HG02759 (cell line): ENCODE data around the gene PPCS.
"Not testable (repeated sequence)": the region's sequence is repeated elsewhere in the genome, so short reads cannot be mapped to it uniquely, and the experiment has no call there.

Experiments used
- ATAC-seq: cut with Tn5 transposase; IDR thresholded peaks from one replicate; pipeline ENCODE4 v1.9.1; 2021; ENCODE audit warnings: mild to moderate bottlenecking, moderate library complexity; ENCODE audit not compliant: unreplicated experiment

PPCS gene

DNA sequence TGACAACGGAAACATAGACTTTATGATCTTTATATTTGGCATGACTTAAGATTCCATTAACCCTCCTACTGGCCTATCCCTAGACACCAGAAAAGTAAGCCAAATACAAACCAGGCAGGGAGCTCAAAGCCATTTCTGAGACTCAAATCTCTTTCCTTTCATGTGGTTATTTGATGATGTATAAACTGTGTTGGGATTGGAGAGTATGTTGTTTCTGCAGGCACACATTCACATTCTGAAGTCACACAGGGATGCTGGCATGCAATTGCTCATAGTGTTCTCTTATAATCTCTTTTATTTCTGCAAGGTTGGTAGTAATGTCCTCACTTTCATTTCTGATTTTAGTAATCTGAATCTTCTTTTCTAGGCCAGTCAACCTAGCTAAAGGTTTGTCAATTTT, 6.3 kb upstream of the PPCS start:
- ATAC-seq, result no peak

DNA sequence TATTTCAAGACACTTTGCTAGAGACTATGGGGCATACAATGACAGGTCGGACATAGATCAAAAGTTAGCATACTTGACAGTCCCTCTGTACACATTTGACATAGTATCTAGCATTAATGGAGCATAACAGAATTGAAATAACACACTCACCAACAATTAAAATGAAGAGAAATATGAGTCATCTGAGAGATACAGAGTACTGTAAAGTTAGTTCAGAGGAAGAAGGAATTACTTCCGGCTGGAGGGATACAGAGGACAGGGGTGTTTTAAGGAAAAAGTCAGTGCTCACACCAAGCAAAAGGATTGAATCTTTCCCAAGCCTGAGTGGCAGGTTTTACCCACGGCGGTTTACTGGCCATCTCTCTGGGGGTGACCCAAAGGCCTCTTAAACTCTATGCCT, 3.0 kb upstream of the PPCS start:
- no peak for ATAC-seq

DNA sequence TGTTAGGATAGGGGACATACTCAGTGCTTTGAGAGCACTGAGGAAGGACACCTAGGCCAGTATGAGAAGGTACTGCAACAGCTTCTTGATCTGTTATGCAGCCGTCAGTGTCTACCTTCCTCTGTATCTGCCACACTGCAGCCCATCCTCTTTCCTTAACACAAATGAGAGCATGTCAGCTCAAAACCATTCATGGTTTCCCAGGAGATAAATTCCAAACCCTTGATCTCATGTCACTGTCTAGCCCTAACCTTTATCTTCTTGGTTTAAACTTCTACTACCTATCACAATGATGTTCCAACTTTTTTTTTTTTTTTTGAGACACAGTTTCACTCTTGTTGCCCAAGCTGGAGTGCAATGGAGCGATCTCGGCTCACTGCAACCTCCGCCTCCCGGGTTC, 1.9 kb upstream of the PPCS start:
- ATAC-seq, result no peak

DNA sequence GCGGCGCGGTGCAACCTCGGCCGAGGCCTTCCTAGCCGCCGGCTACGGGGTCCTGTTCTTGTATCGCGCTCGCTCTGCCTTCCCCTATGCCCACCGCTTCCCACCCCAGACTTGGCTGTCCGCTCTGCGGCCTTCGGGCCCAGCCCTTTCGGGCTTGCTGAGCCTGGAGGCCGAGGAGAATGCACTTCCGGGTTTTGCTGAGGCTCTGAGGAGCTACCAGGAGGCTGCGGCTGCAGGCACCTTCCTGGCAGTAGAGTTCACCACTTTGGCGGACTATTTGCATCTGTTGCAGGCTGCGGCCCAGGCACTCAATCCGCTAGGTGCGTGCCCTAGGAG, 379 bp downstream of the PPCS start:
- ATAC-seq, result peak; percentile 45

DNA sequence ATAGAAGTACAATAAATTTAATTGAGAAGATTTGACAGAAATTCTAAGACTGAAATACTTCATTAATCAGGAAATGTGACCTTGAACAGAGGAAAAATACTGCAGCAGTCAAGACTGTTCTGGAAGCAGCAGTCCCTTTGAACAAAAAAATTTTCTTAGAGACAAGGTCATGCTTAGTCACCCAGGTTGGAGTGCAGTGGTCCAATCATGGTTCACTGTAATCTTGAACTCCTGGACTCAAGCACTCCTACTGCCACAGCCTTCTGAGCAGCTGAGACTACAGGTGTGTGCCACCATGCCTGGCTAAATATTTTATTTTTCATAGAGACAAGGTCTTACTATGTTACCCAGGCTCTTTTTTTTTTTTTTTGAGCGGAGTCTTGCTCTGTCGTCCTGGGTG, 4.9 kb downstream of the PPCS start:
- ATAC-seq, result no peak

DNA sequence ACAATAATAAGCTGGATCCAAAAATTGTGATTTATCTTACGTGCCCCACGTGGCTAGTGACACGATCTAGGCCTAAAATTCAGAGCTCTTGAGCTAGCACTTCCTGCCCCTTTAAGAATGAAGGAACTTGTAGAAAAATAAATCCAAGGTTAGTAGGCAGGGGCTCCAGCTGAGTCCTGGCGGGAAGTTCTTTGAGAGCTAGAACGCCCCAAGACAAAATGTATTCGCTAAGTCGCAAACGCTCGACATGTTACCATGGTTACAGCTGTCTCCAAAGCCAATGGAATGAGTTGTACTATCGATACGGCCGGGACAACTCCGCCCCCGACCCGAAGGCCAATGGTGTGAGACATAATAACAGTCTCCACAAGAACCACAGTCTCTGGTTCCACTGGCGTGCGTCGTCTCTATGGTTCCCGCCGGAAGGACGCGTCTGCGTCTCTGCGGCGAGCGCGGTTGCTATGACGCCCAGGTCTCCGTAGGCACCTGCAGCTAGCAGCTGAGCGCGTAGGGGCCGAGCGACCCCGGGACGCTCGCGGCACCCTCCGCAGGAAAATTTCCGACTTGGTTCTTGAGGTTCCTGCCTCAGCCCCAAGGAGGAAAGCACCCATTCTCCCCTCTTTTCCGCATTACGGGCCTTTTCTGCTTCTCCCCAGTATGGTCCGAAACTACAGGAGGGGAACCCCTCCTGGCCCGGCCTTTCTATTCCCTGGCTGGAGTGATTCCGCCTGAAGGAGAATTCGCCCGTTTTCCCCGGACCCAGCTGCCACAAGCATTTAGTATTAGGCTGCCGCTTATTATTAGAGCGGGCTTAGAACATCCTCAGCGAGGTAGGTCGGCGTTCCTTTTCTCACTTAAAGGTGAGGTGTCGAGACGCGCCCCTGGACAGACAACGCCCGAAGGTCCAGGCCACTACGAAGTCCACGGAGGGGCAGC, 6.8 kb downstream of the PPCS start, which contains the start of gene CCDC30:
Gene CCDC30 (plus strand): TSS at position 459 of the 936 bp plus-strand sequence. CDS start 17,266 bp downstream, outside the sequence.
- peak; percentile 99 for ATAC-seq

DNA sequence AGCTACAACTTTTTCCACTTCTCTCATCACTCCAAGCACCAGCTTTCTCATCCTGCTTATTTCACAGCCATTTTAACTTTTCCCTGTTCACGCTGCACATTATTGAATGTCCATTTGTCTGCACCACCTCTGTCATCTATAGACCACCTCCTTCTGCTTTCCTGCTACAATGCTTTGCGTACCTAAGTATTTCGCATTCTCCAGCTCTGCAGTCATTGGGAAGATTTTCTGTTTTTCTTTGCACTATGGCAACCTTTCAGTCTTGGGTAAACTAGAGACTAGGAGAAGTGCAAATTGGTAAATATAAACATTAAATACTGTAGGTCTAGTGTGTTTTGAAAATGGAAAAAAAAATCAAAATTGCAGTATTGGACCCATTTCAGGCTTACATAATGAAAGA, 7.6 kb downstream of the PPCS start:
- ATAC-seq, result no peak

DNA sequence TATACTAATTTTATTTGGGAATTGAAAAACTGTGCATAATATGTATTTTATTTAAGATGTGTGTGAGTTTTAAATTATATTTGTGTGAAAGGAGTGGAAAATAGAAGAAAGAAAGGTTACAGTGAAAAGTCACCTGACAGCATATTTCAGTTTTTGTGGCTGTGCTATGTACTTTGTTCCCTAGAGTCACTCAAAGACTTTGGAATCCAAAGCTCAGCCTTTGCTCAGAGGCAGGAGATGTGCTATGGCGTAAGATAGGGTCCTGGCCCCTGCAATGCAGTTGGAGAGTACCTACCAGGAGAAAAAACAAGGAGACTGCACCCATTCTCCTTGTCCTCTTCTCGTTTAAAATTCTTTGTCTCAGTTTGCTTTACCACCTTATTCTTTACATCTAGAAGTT, 9.7 kb downstream of the PPCS start:
- ATAC-seq, result no peak

DNA sequence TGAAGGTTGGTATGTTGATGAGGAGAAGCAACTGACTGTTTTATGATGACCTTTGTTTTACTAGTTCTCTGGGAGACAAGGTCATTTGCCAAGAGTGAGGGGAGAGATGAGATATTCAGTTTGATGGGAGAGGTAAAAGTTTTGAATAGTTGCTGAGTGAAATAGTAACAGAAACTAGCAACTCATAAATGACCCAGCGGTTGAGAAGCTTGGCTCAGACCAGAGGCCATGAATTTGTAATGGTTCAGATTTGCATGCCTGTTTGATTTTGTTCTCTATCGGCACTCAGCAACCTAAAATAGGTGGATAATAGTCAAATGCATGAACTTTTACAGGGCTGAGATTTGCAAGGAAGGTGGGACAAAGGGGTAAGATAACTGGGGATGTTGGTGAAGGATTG, 13.4 kb downstream of the PPCS start:
- no peak for ATAC-seq

- no peak for ATAC-seq
Observed at GRCh38 chr1:42476605-42477004, 20.3 kb downstream of the PPCS start.

GRCh38 chr1:42477354-42477753, 21.0 kb downstream of the PPCS start:
- not testable (repeated sequence) for ATAC-seq

DNA sequence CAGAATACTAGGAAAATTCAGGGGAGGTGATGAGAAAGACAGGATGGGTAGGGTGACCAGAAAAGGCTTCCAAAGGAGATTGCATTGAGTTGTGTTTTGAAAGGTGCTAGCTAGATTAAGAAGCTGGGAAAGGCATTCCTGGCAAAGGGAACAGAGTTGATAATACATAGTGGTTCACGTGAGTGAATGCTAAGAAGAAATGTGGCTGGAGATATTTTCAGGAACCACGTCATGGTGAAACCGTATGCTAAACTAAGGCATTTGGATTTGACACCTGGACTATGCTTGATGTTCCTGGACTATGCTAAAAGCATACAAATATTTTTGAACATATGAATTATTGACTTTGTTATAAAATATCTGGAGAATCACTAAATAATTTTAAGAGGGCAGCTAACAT, 21.4 kb downstream of the PPCS start:
- ATAC-seq, result no peak

- no peak for ATAC-seq
Observed at GRCh38 chr1:42479621-42480020, 23.3 kb downstream of the PPCS start.

- ATAC-seq, result no peak
Observed at GRCh38 chr1:42480921-42481320, 24.6 kb downstream of the PPCS start.

DNA sequence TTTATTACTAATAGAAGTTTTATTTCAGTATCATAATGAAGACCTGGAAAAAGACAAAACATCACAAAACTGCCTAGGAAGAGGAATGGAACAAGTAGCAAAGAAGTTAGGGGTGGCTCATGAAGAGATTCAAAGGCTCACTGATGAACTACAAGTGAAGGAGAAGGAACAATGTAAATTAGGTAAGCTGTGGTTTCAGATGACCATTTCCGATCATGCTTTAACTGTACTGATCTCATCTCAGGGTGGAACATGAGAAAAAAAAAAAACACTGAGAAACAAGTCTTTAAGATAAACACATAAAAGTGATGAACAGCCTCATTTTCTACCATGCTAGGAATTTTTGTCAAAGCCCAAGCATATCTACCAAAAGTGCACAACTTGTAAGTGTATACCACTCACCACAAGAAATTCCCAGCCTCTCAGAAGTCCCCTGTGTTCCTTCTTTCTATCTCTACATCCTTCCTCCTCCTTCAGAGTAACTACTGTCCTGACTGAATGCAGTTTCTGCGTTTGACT, 26.4 kb downstream of the PPCS start:
- ATAC-seq, result no peak

DNA sequence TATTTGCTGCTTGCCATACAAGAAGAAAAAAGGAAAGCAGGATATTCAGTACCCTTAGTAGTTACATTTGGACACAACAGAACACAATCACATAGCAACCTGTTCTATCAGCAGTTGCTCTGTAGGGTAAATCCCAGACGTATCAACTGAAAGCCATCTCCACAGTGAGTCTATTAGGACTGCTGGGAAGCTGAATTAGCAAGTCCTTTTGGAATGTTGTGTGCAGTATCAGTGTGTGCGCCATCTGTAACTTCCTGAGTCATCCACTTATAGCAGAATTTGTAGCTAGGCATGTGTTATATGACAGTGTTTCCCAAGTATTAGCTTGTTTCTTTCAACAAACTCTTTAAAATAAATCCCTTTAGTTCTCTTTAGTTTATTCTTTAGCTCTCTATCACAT, 28.0 kb downstream of the PPCS start:
- ATAC-seq, result no peak

- ATAC-seq, result no peak
Observed at GRCh38 chr1:42490237-42490636, 33.9 kb downstream of the PPCS start.

DNA sequence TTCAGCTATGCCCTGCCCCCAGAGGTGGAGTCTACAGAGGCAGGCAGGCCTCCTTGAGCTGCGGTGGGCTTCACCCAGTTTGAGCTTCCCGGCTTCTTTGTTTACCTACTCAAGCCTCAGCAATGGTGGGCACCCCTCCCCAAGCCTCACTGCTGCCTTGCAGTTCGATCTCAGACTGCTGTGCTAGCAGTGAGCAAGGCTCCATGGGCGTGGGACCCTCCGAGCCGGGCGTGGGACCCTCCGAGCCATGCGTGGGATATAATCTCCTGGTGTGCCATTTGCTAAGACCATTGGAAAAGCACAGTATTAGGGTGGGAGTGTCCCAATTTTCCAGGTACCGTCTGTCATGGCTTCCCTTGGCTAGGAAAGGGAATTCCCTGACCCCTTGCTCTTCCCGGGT, 45.7 kb downstream of the PPCS start:
- ATAC-seq, result not testable (repeated sequence)

DNA sequence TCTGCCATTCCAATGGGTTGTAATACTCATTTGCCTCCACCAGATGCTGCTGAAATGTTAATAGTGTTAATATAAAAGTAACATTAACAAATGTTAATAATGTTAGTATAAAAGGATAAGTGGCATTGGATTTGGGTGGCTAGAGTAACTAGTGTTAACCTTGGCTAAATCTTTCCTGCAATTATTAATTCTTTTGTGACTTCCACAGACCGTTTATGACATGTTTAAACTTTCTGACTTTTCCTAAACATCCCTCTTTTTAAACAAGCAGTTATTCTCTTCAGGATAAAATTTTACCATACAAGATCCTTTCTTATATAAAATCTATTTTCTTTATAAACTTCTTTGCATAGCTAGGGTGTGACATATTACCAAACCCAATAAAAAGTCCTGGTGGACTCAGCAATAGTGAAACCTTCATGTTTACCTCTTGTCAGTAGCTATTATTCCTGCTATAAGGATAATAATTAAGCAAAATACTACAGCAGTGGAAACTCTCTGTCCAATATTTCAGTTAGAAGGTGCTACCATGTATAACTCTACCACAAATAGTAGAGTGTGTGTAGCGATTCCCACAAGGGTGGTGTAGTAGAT, 48.3 kb downstream of the PPCS start:
- ATAC-seq, result no peak

DNA sequence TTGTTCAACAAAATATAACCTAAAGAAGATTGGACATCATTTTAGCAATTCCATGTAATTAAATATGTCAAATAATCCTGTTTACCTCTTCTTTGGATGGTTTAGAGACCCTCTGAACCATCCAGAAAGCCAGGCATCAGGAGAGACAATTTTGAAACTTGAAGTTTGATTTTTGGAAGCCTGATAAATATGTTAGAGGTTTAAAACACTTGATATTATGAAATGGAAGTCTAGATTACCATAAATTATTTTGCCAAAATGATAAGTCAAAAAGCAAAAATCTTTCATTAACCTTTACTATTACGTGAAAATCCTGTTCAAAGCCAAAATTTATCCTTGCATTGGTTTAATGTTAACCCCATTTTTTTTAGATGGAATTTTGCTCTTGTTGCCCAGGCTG, 50.2 kb downstream of the PPCS start:
- ATAC-seq, result no peak
